ENCODE measurements around the gene ZNF609. TPM values are rescaled to one million over a fixed set of nuclear protein-coding genes. Genes with fewer than 3 reads are reported as not detected.
A peak's percentile ranks its signal among the peaks of the same experiment; 100 is the strongest.

ZNF609 gene
- total and polyA plus RNA-seq, 4 donors, result 8.1 to 54.2 (median 22.0) TPM

DNA sequence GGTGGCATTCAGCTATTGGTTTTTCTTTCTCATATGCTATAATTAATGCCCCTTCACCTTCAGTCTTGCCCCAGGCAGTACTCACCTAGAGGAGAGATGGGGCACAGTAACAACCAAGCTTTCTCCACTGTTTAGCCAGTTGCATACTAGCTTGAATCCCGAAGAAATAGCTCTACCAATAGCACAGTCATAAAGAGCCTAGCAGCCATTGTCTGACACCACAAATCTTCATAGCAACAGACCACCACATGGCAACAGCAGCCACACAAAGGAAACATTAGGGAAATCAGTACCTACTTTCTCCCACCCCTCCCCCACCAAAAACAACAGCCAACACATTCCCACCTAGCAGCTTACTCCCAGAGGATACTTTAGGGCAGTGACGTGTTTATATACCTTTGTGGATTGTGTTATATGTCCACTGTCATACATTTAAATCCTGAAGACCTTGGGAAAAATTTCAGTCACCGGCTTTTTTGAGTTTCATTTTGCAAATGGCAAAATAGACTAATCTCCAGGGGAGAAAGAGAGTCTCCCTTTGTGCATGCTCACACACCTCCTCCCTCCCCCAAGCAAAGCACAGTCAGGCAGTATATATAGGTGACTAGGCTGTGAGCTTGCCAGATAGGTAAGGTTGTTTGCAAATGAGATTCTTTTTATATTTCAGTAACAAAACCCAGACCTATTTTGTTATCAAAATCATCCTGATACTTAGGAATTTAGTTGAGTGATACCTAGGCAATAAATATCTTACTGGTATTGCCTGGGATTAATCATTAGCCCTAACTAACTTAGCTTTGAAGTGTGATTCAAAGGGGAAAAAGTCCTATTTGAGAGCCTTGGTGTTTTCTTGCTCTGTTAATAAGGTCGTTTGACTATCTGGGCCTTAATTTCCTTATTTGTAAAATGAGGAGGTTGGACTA lies 174.5 kb downstream of the ZNF609 start:
- ATAC-seq (ENCODE audit: insufficient read depth, low FRiP score) (no peak), DNase-seq (peak; percentile 63 to 78 (median 66))
- Histone ChIP-seq H3K27ac (ENCODE audit: low read depth in 1 of 2, low read length in 1 of 2) (peak overlapping the region; percentile 38 to 52), H3K27me3 (ENCODE audit: control insufficient read depth in 3 of 3, insufficient read depth in 3 of 3, low read length in 2 of 3) (no peaks in the 10 kb centered on the region), H3K4me3 (no peak overlapping the region), H3K36me3 (ENCODE audit: control insufficient read depth in 4 of 4, insufficient read depth in 4 of 4, low read length in 4 of 4) (peaks cover 0 to 5% (median under 1%) of the 10 kb centered on the region in 4 donors), H3K9me3 (ENCODE audit: control insufficient read depth in 4 of 4, insufficient read depth in 3 of 4, low read length in 3 of 4) (peaks cover 0 to 5% (median 0%) of the 10 kb centered on the region in 4 donors), H3K9ac (ENCODE audit: insufficient read depth in 1 of 2, low read length in 2 of 2) (peak overlapping the region in 1 of 2 donors; percentile 74), H3K4me1 (ENCODE audit: control insufficient read depth in 5 of 5, insufficient read depth in 5 of 5, low read length in 5 of 5) (peaks cover 6 to 31% (median 27%) of the 10 kb centered on the region in 5 donors)
- WGBS, 2 donors, result 42 to 69% methylated on average over 4 of the region's 4 CpGs
- no peak for TF ChIP-seq CTCF (IDR thresholded peaks at IDR 0.05; ENCODE audit: control extremely low read depth, extremely low read depth)

DNA sequence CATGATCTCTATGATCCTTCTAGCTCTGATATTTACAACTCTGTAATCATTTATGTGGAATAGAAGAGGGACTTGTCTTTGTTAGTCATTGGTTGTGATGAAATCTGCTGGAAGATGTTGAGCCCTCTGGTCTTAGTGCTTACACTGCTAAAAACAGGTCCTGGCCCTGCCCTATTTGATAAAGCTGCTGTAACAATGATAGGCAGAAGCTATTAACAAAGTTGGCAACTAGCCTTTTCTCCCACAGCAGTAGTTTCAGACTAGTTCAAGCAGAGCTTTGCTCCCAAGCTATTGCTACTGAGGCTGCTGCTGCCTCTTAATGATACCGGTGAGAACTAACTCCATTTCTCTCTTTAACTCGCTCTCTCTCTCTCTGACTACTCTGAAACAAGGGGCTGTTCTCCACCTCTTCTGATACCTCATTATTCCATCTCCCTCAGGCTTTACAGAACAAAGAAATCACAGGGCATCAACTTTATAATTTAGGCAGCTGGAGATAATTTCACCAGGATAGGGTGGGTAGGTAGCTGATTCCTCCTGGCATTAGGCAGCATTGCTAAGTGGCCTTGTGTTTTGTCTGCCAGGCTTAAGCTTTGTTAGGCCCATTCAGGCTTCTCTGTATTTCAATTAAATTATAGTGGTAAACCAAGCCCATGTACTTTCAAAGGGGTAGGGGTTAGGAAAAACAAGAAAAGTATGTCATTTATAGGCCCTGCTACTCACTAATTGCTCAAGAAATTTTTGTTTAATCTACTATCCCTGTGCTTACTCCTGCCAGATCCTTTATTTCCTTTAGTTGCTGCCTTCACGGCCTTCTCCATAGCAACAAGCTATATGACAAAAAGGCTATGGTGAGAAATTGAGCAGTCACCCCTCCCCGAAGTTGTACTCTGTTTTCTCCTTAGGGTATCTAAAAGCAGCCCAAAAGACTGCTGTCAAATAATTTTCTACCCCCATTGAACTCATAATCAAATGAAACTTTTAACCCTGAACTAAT lies 175.4 kb downstream of the ZNF609 start:
- Histone ChIP-seq H3K36me3 (ENCODE audit: control insufficient read depth in 4 of 4, insufficient read depth in 4 of 4, low read length in 4 of 4) (peaks cover 0 to 5% (median 2%) of the 10 kb centered on the region in 4 donors), H3K9me3 (ENCODE audit: control insufficient read depth in 4 of 4, insufficient read depth in 3 of 4, low read length in 3 of 4) (peaks cover 0 to 5% (median 0%) of the 10 kb centered on the region in 4 donors), H3K4me1 (ENCODE audit: control insufficient read depth in 5 of 5, insufficient read depth in 5 of 5, low read length in 5 of 5) (peaks cover 6 to 33% (median 27%) of the 10 kb centered on the region in 5 donors), H3K27me3 (ENCODE audit: control insufficient read depth in 3 of 3, insufficient read depth in 3 of 3, low read length in 2 of 3) (no peaks in the 10 kb centered on the region), H3K27ac (ENCODE audit: low read depth in 1 of 2, low read length in 1 of 2) (peak overlapping the region in 1 of 2 donors; percentile 67), H3K9ac (ENCODE audit: insufficient read depth in 1 of 2, low read length in 2 of 2) (peak overlapping the region in 1 of 2 donors; percentile 74), H3K4me3 (no peak overlapping the region)
- WGBS, 2 donors, result 57 to 61% methylated on average over 4 of the region's 4 CpGs
- ATAC-seq (ENCODE audit: insufficient read depth, low FRiP score), result peak; percentile 78
- TF ChIP-seq CTCF (IDR thresholded peaks at IDR 0.05; ENCODE audit: control extremely low read depth, extremely low read depth), result no peak
- peak; percentile 52 to 85 (median 82) for DNase-seq

GRCh38 chr15:64636556-64636955 lies 176.2 kb downstream of the ZNF609 start:
- no peak for ATAC-seq (ENCODE audit: insufficient read depth, low FRiP score)
- H3K9me3 ChIP-seq (ENCODE audit: control insufficient read depth in 4 of 4, insufficient read depth in 3 of 4, low read length in 3 of 4), result peaks cover 0 to 5% (median 0%) of the 10 kb centered on the region in 4 donors

More at GRCh38 chr15:64636556-64636955, 176.2 kb downstream of the ZNF609 start:
- peak in 1 of 3 donors; percentile 34 for DNase-seq
- Histone ChIP-seq H3K27me3 (ENCODE audit: control insufficient read depth in 3 of 3, insufficient read depth in 3 of 3, low read length in 2 of 3) (no peaks in the 10 kb centered on the region), H3K4me1 (ENCODE audit: control insufficient read depth in 5 of 5, insufficient read depth in 5 of 5, low read length in 5 of 5) (peaks cover 6 to 33% (median 27%) of the 10 kb centered on the region in 5 donors), H3K4me3 (no peak overlapping the region), H3K27ac (ENCODE audit: low read depth in 1 of 2, low read length in 1 of 2) (no peak overlapping the region), H3K9ac (ENCODE audit: insufficient read depth in 1 of 2, low read length in 2 of 2) (peak overlapping the region in 1 of 2 donors; percentile 74), H3K36me3 (ENCODE audit: control insufficient read depth in 4 of 4, insufficient read depth in 4 of 4, low read length in 4 of 4) (peaks cover 0 to 5% (median 2%) of the 10 kb centered on the region in 4 donors)
- no peak for TF ChIP-seq CTCF (IDR thresholded peaks at IDR 0.05; ENCODE audit: control extremely low read depth, extremely low read depth)
- 93 to 94% methylated on average over 3 of the region's 3 CpGs for WGBS, 2 donors
